NCI-H1048 (cell line): ENCODE data around the gene ITPRIP.
A peak's percentile ranks its signal among the peaks of the same experiment; 100 is the strongest.

Experiments used
- DNase-seq: peaks from one replicate; lab custom pipeline; 2025; lab: John Stamatoyannopoulos, UW

Gene ITPRIP

DNA sequence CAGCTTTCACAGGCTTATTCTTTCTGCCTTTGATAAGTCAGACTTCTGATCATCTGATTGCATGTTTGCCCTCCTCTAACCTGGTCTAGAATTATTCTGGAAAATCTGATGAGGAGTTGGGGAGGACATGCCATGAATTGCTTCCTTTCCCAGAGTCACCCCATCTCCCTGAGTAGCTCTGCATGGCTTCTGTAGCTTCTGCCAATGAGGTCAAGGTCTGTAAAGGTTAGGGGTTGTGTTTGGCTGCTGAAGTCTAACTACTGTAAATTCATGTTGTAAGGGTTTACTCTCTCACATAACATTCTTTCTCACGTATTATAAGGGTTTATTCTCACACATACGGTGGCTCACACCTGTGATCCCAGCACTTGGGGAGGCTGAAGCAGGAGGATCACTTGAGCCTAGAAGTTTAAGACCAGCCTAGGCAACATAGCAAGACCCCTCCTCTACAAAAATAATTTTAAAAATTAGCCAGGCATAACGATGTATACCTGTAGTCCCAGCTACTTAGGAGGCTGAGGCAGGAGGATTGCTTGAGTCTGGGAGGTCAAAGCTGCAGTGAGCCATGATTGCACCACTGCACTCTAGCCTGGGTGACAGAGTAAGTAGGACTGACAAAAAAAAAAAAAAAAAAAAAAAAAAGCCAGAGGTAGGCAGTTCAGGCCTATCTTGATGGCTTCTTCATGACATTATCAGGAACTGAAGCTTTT, 58.6 kb downstream of the ITPRIP start:
- DNase-seq = no peak

GRCh38 chr10:104277785-104278184, 60.5 kb downstream of the ITPRIP start:
- no peak for DNase-seq

DNA sequence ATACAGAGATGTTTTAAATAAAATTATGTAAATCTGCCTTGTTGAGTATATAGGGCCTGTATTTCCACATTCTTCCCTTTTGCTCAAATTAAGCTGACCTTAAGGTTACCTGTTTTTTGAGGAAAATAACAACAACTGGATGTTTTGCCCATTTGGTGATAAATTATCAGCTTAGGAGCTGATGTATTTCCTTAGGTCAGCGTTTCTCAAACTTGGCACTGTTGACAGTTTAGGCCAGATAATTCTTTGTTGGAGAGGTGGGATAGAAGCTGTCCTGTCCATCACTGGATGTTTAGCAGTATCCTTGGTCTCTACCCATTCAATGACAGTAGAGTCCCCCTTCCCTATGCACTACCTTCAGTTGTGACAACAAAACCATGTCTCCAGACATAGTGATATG, 62.1 kb downstream of the ITPRIP start:
- DNase-seq = no peak

- no peak for DNase-seq
Observed at GRCh38 chr10:104274762-104275721, 63.2 kb downstream of the ITPRIP start.

- DNase-seq = no peak
Observed at GRCh38 chr10:104273899-104274575, 64.2 kb downstream of the ITPRIP start.

DNA sequence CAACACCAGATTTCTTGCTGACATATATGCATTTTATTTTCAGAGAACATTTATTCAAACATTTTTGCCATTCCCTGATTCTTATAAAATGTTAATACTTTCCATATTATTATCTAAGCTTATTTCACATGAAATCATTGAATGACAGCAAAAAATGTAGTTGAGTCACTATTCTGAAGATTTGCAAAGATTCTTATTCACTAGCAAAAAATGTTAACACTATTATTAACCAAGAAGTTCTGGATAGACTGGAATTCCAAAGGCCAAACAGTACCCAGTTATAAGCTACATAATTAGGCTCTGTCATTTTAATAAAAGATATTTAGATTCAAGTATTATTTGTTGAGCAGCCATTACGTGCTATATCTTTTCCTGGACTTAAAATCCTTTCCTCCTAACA, 65.0 kb downstream of the ITPRIP start:
- no peak for DNase-seq

DNA sequence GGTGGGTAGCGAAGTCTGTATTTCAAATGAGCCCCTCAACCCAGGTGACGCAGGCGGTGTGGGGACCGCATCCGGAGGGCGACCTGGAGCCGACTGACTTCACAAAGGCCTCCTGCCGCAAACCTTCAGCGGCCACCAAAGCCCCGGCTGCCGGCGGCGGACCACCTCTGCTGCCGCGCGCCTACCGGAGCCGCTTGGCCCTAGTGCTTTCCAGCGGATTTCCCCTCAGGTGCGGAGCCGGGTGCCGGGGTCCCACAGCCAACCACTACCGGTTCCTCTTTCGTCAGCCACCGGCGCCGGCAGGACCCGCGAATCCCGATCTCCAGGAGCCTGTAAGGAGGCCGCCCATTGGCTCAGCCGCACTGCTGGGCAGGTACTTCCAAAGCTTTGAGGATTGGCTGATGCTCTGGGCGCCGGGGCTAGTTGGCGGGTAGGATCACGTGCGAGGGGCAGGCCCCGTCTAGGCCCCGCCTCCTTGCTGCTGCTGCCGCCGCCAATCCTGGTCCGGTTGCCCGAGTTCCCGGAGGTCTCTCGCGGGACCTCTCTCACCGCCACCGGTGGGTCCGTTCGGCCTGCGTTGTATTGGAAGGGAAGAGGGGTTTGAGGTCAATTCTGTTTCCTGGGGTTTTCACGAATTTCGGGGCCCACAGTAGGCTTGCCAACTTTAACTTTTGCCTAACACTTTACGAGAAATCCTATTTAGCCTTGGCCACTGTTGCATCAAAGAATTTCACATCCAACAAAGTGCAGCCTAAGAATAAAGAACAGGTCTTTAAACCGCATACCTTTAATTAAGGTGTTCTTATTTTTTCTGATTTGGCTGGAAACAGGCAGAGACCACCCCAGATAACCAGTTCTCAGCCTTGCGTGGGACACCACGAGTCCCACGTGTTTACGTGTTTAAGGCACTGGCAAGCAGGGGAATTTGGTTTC, 69.3 kb downstream of the ITPRIP start, which contains the start of gene GSTO2:
Gene GSTO2 (plus strand): TSS at position 472 of the 933 bp plus-strand sequence. CDS start 5,732 bp downstream, outside the sequence.
- DNase-seq = peak; percentile 97

GRCh38 chr10:104268405-104268712, 69.9 kb downstream of the ITPRIP start:
- no peak for DNase-seq

DNA sequence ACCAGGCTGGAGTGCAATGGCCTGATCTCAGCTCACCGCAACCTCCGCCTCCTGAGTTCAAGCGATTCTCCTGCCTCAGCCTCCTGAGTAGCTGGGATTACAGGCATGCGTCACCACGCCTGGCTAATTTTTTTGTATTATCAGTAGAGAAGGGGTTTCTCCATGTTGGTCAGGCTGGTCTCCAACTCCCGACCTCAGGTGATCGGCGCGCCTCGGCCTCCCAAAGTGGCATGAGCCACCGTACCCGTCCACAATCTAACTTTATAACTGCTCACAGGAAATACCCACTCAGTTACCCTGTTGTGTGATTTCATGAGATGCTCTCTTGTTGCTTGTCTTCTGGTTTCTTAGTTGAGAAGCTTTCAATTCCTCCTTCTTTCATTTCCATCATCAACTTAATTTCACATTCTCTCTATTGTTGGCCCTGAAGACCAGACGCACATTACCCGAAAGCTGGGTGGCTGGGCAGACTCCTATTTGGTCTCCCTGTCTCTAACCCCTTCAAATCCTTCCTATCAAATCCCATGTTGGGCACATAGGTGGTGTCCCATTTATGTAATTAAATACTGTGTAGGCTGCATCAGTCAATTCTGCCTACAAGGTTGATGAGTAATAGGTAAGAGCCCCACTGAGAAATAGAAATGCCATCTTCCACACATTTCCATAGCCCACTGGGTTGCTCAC, 70.4 kb downstream of the ITPRIP start:
- no peak for DNase-seq

GRCh38 chr10:104264783-104265182, 73.5 kb downstream of the ITPRIP start:
- DNase-seq = no peak

DNA sequence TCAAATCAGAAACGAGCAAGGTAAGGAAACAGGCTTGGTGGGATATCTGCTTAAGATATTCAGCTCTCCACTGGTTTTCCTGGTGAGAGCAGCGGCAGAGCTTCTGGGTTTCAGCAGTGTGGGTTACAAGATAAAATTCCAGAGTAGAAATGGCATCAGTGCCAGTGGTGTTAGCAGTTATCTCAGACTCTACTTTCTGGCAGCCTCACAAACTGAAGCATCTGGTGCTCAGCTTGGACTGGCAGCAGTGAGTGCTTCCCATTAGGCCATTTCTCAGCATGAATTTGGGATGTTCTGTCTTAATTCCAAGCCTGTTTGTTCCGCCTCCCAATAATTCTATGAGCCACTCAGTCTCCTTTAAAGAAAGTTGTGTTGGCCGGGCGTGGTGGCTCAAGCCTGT, 76.2 kb downstream of the ITPRIP start:
- DNase-seq = no peak

GRCh38 chr10:104260775-104261115, 77.5 kb downstream of the ITPRIP start:
- no peak for DNase-seq

GRCh38 chr10:104259999-104260774, 78.1 kb downstream of the ITPRIP start:
- DNase-seq = no peak
